VCaP (cell line): ENCODE measurements around the gene ANOS1.
"Not testable (repeated sequence)": the region's sequence is repeated elsewhere in the genome, so short reads cannot be mapped to it uniquely, and the experiment has no call there.

Experiments used
- H3K27ac ChIP-seq: fragments of 450-650 bp; 2 replicates; pipeline ENCODE4 v1.5.1; 2017
- TF ChIP-seq, protein P1 (sequence below): fragments of 450-650 bp; conservative IDR thresholded peaks from 2 replicates; pipeline ENCODE4 v1.5.1; 2017; ENCODE audit warnings: mild to moderate bottlenecking, moderate library complexity

The ANOS1 gene

DNA sequence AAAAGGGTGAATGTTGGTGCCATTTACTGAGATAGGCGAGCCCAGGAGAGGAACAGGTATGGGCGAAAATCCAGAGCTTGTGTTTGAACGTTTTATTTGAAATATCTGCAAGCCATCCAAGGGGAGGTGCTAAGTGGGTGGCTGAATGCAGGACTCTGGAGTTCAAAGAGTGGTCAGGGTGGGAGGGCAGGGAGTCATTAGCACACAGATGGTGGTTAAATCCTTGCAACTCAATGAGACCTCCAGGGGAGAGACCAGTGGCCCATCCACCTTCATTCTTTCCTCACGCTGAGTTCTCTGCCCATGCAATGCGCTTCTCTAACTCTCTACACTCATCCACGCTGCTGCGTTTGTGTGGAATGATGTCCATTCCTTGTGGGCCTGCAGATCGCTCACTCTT is 166.2 kb downstream of the ANOS1 start:
- TF ChIP-seq, protein P1, sequence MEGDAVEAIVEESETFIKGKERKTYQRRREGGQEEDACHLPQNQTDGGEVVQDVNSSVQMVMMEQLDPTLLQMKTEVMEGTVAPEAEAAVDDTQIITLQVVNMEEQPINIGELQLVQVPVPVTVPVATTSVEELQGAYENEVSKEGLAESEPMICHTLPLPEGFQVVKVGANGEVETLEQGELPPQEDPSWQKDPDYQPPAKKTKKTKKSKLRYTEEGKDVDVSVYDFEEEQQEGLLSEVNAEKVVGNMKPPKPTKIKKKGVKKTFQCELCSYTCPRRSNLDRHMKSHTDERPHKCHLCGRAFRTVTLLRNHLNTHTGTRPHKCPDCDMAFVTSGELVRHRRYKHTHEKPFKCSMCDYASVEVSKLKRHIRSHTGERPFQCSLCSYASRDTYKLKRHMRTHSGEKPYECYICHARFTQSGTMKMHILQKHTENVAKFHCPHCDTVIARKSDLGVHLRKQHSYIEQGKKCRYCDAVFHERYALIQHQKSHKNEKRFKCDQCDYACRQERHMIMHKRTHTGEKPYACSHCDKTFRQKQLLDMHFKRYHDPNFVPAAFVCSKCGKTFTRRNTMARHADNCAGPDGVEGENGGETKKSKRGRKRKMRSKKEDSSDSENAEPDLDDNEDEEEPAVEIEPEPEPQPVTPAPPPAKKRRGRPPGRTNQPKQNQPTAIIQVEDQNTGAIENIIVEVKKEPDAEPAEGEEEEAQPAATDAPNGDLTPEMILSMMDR = no peak
- no peak overlapping the region for H3K27ac ChIP-seq

DNA sequence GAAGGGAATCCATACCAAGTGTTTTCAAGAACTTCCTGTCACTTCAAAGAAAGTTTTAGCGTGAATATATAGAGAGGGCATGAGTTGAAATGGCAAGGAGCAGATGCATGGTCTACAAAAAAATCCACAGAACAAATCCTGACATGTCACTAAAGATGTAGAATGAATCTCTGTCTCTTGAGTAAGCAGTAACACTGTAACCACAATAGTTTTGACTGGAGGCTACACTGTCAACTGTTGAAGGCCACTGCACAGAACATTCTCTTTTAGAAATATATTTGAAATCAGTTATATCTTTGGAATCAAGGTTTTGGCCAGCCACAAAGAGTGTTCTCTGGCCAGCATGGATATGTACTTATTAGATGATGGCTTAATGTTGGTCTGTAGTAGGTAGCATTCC is 183.5 kb downstream of the ANOS1 start:
- H3K27ac ChIP-seq = no peak overlapping the region
- TF ChIP-seq, protein P1 = no peak

DNA sequence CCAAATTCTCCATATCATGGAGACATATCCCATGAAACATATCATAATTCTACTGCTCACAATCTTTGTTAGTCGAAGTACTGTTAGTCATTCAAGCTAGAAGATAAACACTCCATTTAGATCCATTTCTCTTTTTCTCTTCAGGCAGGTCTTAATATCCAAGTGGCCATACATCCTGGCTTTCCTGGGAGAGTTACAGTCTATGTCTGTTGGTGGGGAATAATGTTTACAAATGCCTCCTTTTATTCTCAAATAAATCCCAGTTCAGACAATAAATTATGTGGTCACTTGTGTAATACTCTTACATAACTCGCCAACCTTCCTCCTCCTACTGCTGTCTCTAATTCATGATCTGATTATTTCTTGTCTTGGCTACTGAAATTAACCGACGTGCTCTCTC is 185.2 kb downstream of the ANOS1 start:
- TF ChIP-seq, protein P1 = no peak

DNA sequence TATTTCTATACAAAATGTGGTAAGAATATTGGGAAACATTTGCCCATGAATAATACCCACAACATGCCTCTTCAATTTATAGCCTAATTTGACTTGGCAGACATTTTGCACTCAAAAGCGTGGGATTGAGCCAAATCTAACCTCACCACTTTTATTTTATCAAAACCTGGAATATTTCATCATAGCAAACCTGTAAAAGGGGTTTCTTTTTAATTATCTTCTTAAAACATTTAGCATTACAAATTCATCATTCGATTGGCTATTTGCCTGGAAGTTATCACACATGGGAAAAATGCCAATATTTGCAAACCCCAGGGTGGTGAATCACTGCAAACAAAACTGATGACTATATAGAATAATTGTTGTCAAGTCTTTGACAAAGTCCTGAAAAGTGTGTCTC is 211.1 kb downstream of the ANOS1 start:
- no peak overlapping the region for H3K27ac ChIP-seq
- TF ChIP-seq, protein P1 = no peak

More for the DNA sequence above, 185.2 kb downstream of the ANOS1 start:
- no peak overlapping the region for H3K27ac ChIP-seq

DNA sequence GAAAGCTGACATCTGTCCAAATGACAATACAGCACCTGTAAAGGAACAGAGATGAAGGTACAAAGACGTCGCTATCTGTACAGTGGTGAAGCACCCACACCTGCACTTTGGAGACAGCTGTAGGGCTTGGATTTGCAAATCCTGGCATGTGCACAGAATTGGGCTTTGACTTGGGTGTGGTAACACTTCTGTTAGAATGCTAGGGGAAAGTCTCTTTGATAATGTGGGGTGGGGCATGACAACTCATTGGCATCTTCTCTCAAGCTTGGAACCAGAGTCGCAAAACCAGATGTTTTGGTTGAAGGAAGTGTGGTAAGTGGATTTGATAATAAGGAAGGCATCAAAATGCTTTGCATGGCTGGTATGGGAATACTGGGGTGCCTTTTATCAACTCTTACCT is 211.8 kb downstream of the ANOS1 start:
- TF ChIP-seq, protein P1 = no peak
- no peak overlapping the region for H3K27ac ChIP-seq

DNA sequence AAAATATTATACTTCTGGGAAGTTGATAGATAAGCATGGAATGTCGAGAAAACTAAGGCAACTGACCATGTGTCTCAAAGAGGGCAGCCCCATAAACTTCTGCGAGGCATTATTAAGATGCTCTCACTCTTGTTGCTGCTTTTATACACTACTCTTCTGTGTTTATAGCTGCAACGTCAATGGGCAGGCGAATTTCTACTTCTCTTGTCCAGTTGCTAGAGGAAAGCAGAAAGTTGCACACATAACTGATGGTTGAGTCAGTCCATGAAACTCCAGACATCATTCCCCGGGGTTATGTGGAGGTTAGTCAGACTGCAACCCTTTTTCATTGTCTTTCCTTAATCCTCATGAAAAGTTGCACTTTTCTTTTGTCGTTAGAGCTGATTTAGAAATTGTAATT is 227.5 kb downstream of the ANOS1 start:
- TF ChIP-seq, protein P1 = no peak
- H3K27ac ChIP-seq = no peak overlapping the region

DNA sequence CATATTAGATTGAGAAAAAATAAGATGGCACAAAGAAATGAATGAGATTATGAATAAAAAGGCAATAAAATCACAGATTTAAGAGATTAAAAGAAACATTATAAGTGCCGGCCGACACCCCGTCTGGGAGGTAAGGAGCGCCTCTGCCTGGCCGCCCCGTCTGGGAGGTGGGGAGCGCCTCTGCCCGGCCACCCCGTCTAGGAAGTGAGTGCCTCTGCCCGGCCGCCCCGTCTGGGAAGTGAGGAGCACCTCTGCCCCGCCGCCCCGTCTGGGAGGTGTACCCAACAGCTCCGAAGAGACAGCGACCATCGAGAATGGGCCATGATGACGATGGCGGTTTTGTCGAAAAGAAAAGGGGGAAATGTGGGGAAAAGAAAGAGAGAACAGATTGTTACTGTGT is 229.8 kb downstream of the ANOS1 start:
- H3K27ac ChIP-seq = not testable (repeated sequence)

DNA sequence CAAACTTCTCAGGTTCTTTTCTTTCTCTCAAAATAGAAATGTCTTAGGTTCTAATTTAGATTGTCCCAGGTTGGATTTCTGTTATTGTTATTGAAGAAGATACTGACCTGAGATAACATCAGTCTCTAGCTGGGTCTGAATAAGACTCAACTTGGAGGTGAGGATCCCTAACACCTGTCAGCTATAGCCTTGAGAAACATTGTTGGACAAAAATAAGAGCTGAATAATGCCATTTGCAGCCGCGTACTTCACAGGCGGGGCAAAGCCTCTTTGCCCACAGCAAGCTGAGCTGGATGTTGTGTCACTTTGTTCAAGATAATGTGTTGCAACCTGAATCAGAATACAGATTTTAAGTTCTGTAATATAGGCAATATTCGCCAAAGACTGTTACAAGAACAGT is 231.7 kb downstream of the ANOS1 start:
- H3K27ac ChIP-seq = no peak overlapping the region
- TF ChIP-seq, protein P1 = no peak

DNA sequence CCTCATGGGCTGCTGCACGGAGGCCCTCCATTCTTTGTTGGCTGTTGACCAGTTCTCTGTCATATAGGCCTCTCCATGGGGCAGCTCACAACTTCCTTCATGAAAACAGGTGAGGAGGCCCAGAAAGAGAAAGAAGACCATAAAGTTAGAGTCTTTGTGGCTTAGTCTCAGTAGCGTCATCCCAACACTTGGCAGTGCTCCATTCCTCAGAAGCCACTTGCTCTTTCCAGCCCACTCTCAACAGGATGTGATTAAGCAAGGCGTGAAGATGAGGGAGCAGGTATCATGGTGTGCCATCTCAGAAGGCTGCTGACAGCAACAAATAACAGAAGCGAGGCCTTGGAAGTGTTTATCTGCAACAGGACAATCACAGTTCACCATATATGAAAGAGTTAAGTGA is 236.9 kb downstream of the ANOS1 start:
- H3K27ac ChIP-seq = not testable (repeated sequence)
